GM18858 (cell line): ENCODE results near the gene DNAJC1.

ENCODE experiments used
- ATAC-seq: cut with Tn5 transposase; IDR thresholded peaks from one replicate; pipeline ENCODE4 v1.9.1; 2021; ENCODE audit not compliant: unreplicated experiment

Gene DNAJC1

GRCh38 chr10:21771219-21771618 lies 232.3 kb downstream of the DNAJC1 start:
- ATAC-seq: no peak

- no peak for ATAC-seq
Observed at GRCh38 chr10:21769041-21769440, 234.5 kb downstream of the DNAJC1 start.

- no peak for ATAC-seq
Observed at GRCh38 chr10:21764466-21765189, 238.9 kb downstream of the DNAJC1 start.

- no peak for ATAC-seq
Observed at GRCh38 chr10:21760332-21760731, 243.2 kb downstream of the DNAJC1 start.

- ATAC-seq: no peak
Observed at GRCh38 chr10:21759232-21759631, 244.3 kb downstream of the DNAJC1 start.

GRCh38 chr10:21758696-21759095 lies 244.8 kb downstream of the DNAJC1 start:
- no peak for ATAC-seq

- ATAC-seq: no peak
Observed at GRCh38 chr10:21758239-21758638, 245.3 kb downstream of the DNAJC1 start.

GRCh38 chr10:21757185-21757901 lies 246.2 kb downstream of the DNAJC1 start:
- no peak for ATAC-seq

- no peak for ATAC-seq
Observed at GRCh38 chr10:21756707-21757106, 246.8 kb downstream of the DNAJC1 start.

- ATAC-seq: no peak
Observed at GRCh38 chr10:21754410-21755011, 249.0 kb downstream of the DNAJC1 start.

GRCh38 chr10:21753497-21754270 lies 249.8 kb downstream of the DNAJC1 start:
- ATAC-seq: no peak

GRCh38 chr10:21751341-21752310 lies 251.9 kb downstream of the DNAJC1 start:
- no peak for ATAC-seq

- no peak for ATAC-seq
Observed at GRCh38 chr10:21750424-21750823, 253.1 kb downstream of the DNAJC1 start.

GRCh38 chr10:21749788-21750187 lies 253.7 kb downstream of the DNAJC1 start:
- no peak for ATAC-seq

- ATAC-seq: no peak
Observed at GRCh38 chr10:21747809-21748208, 255.7 kb downstream of the DNAJC1 start.

GRCh38 chr10:21746118-21746517 lies 257.4 kb downstream of the DNAJC1 start:
- no peak for ATAC-seq

- ATAC-seq: no peak
Observed at GRCh38 chr10:21744223-21744622, 259.3 kb downstream of the DNAJC1 start.

GRCh38 chr10:21742740-21743412 lies 260.7 kb downstream of the DNAJC1 start:
- ATAC-seq: no peak

GRCh38 chr10:21740989-21741388 lies 262.5 kb downstream of the DNAJC1 start:
- no peak for ATAC-seq

GRCh38 chr10:21737106-21737505 lies 266.4 kb downstream of the DNAJC1 start:
- ATAC-seq: no peak
